Measurements from ENCODE around the gene TMEM200C.
A peak's percentile ranks its signal among the peaks of the same experiment; 100 is the strongest.
"Not testable (repeated sequence)": the region's sequence is repeated elsewhere in the genome, so short reads cannot be mapped to it uniquely, and the experiment has no call there.

TMEM200C gene

GRCh38 chr18:5865521-5865920 lies 29.8 kb downstream of the TMEM200C start:
- no peaks in the 10 kb centered on the region for H3K4me1 ChIP-seq (ENCODE audit: control insufficient read depth, low read depth, low read length)
- no peak overlapping the region for H2BK5ac ChIP-seq (ENCODE audit: low read length)
- H4K8ac ChIP-seq (ENCODE audit: low read depth, low read length) = no peak overlapping the region
- no peak overlapping the region for H3K4me2 ChIP-seq (ENCODE audit: low read length)
- H3K36me3 ChIP-seq (ENCODE audit: control insufficient read depth, insufficient read depth, low read length) = no peaks in the 10 kb centered on the region
- whole genome bisulfite sequencing (ENCODE audit: extremely low coverage, insufficient coverage, low lambda C conversion rate) = no CpG with 5 or more reads among the region's 1 CpG
- H3K9ac ChIP-seq (ENCODE audit: low read length) = no peak overlapping the region
- no peaks in the 10 kb centered on the region for H3K79me2 ChIP-seq (ENCODE audit: control insufficient read depth, insufficient read depth, low read length)
- H3K79me1 ChIP-seq (ENCODE audit: low read length) = no peaks in the 10 kb centered on the region
- H2AK5ac ChIP-seq (ENCODE audit: low read length) = no peak overlapping the region
- H3K27me3 ChIP-seq (ENCODE audit: insufficient read depth, low read length, poor library complexity) = no peaks in the 10 kb centered on the region
- no peak overlapping the region for H3K4me3 ChIP-seq (ENCODE audit: low read length)
- H2BK120ac ChIP-seq (ENCODE audit: low read depth, low read length) = no peak overlapping the region
- no peak overlapping the region for H3K27ac ChIP-seq (ENCODE audit: low read depth, low read length)
- no peak for DNase-seq
- H3K4ac ChIP-seq (ENCODE audit: low read depth, low read length) = no peak overlapping the region
- H3K56ac ChIP-seq (ENCODE audit: low read length) = no peak overlapping the region
- no peak overlapping the region for H3K18ac ChIP-seq (ENCODE audit: low read length)
- H4K5ac ChIP-seq (ENCODE audit: low read length) = no peak overlapping the region
- no peak overlapping the region for H2BK15ac ChIP-seq (replicated peaks; ENCODE audit: low read depth)
- no peak overlapping the region for H3K23ac ChIP-seq (ENCODE audit: low read length)

GRCh38 chr18:5862127-5862526 lies 33.2 kb downstream of the TMEM200C start:
- DNase-seq = peak; percentile 13
- not testable (repeated sequence) for H4K8ac ChIP-seq (ENCODE audit: low read depth, low read length); H3K79me2 ChIP-seq (ENCODE audit: control insufficient read depth, insufficient read depth, low read length); H3K4ac ChIP-seq (ENCODE audit: low read depth, low read length); H3K9ac ChIP-seq (ENCODE audit: low read length); H3K27ac ChIP-seq (ENCODE audit: low read depth, low read length); H2BK5ac ChIP-seq (ENCODE audit: low read length); H3K36me3 ChIP-seq (ENCODE audit: control insufficient read depth, insufficient read depth, low read length); H3K4me1 ChIP-seq (ENCODE audit: control insufficient read depth, low read depth, low read length); H3K4me2 ChIP-seq (ENCODE audit: low read length); H3K27me3 ChIP-seq (ENCODE audit: insufficient read depth, low read length, poor library complexity); H4K5ac ChIP-seq (ENCODE audit: low read length); H3K4me3 ChIP-seq (ENCODE audit: low read length); H3K79me1 ChIP-seq (ENCODE audit: low read length); H2BK120ac ChIP-seq (ENCODE audit: low read depth, low read length); H3K56ac ChIP-seq (ENCODE audit: low read length); H2AK5ac ChIP-seq (ENCODE audit: low read length); H3K23ac ChIP-seq (ENCODE audit: low read length); H2BK15ac ChIP-seq (replicated peaks; ENCODE audit: low read depth); H3K18ac ChIP-seq (ENCODE audit: low read length)
- no CpG with 5 or more reads among the region's 1 CpG for WGBS (ENCODE audit: extremely low coverage, insufficient coverage, low lambda C conversion rate)

- no peaks in the 10 kb centered on the region for H3K27me3 ChIP-seq (ENCODE audit: insufficient read depth, low read length, poor library complexity)
- H2BK15ac ChIP-seq (replicated peaks; ENCODE audit: low read depth) = no peak overlapping the region
- no peak overlapping the region for H3K18ac ChIP-seq (ENCODE audit: low read length)
- H2BK5ac ChIP-seq (ENCODE audit: low read length) = no peak overlapping the region
- no peak overlapping the region for H3K23ac ChIP-seq (ENCODE audit: low read length)
- H3K4me1 ChIP-seq (ENCODE audit: control insufficient read depth, low read depth, low read length) = no peaks in the 10 kb centered on the region
- H3K4ac ChIP-seq (ENCODE audit: low read depth, low read length) = no peak overlapping the region
- H3K36me3 ChIP-seq (ENCODE audit: control insufficient read depth, insufficient read depth, low read length) = no peaks in the 10 kb centered on the region
- no peak overlapping the region for H3K27ac ChIP-seq (ENCODE audit: low read depth, low read length)
- no peak overlapping the region for H3K9ac ChIP-seq (ENCODE audit: low read length)
- WGBS (ENCODE audit: extremely low coverage, insufficient coverage, low lambda C conversion rate) = no CpG with 5 or more reads among the region's 3 CpGs
- no peak for DNase-seq
- no peaks in the 10 kb centered on the region for H3K79me2 ChIP-seq (ENCODE audit: control insufficient read depth, insufficient read depth, low read length)
- no peak overlapping the region for H2AK5ac ChIP-seq (ENCODE audit: low read length)
- H4K8ac ChIP-seq (ENCODE audit: low read depth, low read length) = no peak overlapping the region
- no peak overlapping the region for H3K4me3 ChIP-seq (ENCODE audit: low read length)
- H3K4me2 ChIP-seq (ENCODE audit: low read length) = no peak overlapping the region
- H4K5ac ChIP-seq (ENCODE audit: low read length) = no peak overlapping the region
- no peak overlapping the region for H2BK120ac ChIP-seq (ENCODE audit: low read depth, low read length)
- H3K79me1 ChIP-seq (ENCODE audit: low read length) = no peaks in the 10 kb centered on the region
- no peak overlapping the region for H3K56ac ChIP-seq (ENCODE audit: low read length)
Measured at GRCh38 chr18:5857180-5857579, 38.1 kb downstream of the TMEM200C start.

- H3K27me3 ChIP-seq (ENCODE audit: insufficient read depth, low read length, poor library complexity) = no peaks in the 10 kb centered on the region
- H3K23ac ChIP-seq (ENCODE audit: low read length) = no peak overlapping the region
- no peak overlapping the region for H3K4me2 ChIP-seq (ENCODE audit: low read length)
- H3K9ac ChIP-seq (ENCODE audit: low read length) = no peak overlapping the region
- H3K56ac ChIP-seq (ENCODE audit: low read length) = no peak overlapping the region
- no peaks in the 10 kb centered on the region for H3K36me3 ChIP-seq (ENCODE audit: control insufficient read depth, insufficient read depth, low read length)
- H2BK5ac ChIP-seq (ENCODE audit: low read length) = no peak overlapping the region
- DNase-seq = no peak
- no peak overlapping the region for H2BK120ac ChIP-seq (ENCODE audit: low read depth, low read length)
- H3K79me2 ChIP-seq (ENCODE audit: control insufficient read depth, insufficient read depth, low read length) = no peaks in the 10 kb centered on the region
- no peak overlapping the region for H3K4ac ChIP-seq (ENCODE audit: low read depth, low read length)
- no peak overlapping the region for H4K5ac ChIP-seq (ENCODE audit: low read length)
- H3K4me3 ChIP-seq (ENCODE audit: low read length) = no peak overlapping the region
- H3K79me1 ChIP-seq (ENCODE audit: low read length) = no peaks in the 10 kb centered on the region
- WGBS (ENCODE audit: extremely low coverage, insufficient coverage, low lambda C conversion rate) = no CpG with 5 or more reads among the region's 5 CpGs
- no peak overlapping the region for H2BK15ac ChIP-seq (replicated peaks; ENCODE audit: low read depth)
- no peak overlapping the region for H3K27ac ChIP-seq (ENCODE audit: low read depth, low read length)
- no peaks in the 10 kb centered on the region for H3K4me1 ChIP-seq (ENCODE audit: control insufficient read depth, low read depth, low read length)
- H4K8ac ChIP-seq (ENCODE audit: low read depth, low read length) = no peak overlapping the region
- H2AK5ac ChIP-seq (ENCODE audit: low read length) = no peak overlapping the region
- H3K18ac ChIP-seq (ENCODE audit: low read length) = no peak overlapping the region
Measured at GRCh38 chr18:5853253-5853652, 42.1 kb downstream of the TMEM200C start.

- Histone ChIP-seq H3K18ac (ENCODE audit: low read length) (no peak overlapping the region), H3K36me3 (ENCODE audit: control insufficient read depth, insufficient read depth, low read length) (no peaks in the 10 kb centered on the region), H3K79me1 (ENCODE audit: low read length) (no peaks in the 10 kb centered on the region), H4K8ac (ENCODE audit: low read depth, low read length) (no peak overlapping the region), H3K27me3 (ENCODE audit: insufficient read depth, low read length, poor library complexity) (no peaks in the 10 kb centered on the region), H3K79me2 (ENCODE audit: control insufficient read depth, insufficient read depth, low read length) (no peaks in the 10 kb centered on the region), H2BK15ac (replicated peaks; ENCODE audit: low read depth) (no peak overlapping the region), H3K4me2 (ENCODE audit: low read length) (no peak overlapping the region), H4K5ac (ENCODE audit: low read length) (no peak overlapping the region), H2AK5ac (ENCODE audit: low read length) (no peak overlapping the region), H3K4me1 (ENCODE audit: control insufficient read depth, low read depth, low read length) (no peaks in the 10 kb centered on the region), H3K4me3 (ENCODE audit: low read length) (no peak overlapping the region), H3K9ac (ENCODE audit: low read length) (no peak overlapping the region), H2BK5ac (ENCODE audit: low read length) (no peak overlapping the region), H3K56ac (ENCODE audit: low read length) (no peak overlapping the region), H3K4ac (ENCODE audit: low read depth, low read length) (no peak overlapping the region), H3K23ac (ENCODE audit: low read length) (no peak overlapping the region), H3K27ac (ENCODE audit: low read depth, low read length) (no peak overlapping the region), H2BK120ac (ENCODE audit: low read depth, low read length) (no peak overlapping the region)
- no peak for DNase-seq
- no CpG with 5 or more reads among the region's 2 CpGs for WGBS (ENCODE audit: extremely low coverage, insufficient coverage, low lambda C conversion rate)
Measured at GRCh38 chr18:5851998-5852397, 43.3 kb downstream of the TMEM200C start.

- H4K5ac ChIP-seq (ENCODE audit: low read length) = no peak overlapping the region
- H3K4ac ChIP-seq (ENCODE audit: low read depth, low read length) = no peak overlapping the region
- no peak overlapping the region for H3K23ac ChIP-seq (ENCODE audit: low read length)
- H3K4me3 ChIP-seq (ENCODE audit: low read length) = no peak overlapping the region
- WGBS (ENCODE audit: extremely low coverage, insufficient coverage, low lambda C conversion rate) = no CpG with 5 or more reads among the region's 3 CpGs
- H3K79me2 ChIP-seq (ENCODE audit: control insufficient read depth, insufficient read depth, low read length) = no peaks in the 10 kb centered on the region
- no peak overlapping the region for H2BK120ac ChIP-seq (ENCODE audit: low read depth, low read length)
- H3K9ac ChIP-seq (ENCODE audit: low read length) = no peak overlapping the region
- H3K79me1 ChIP-seq (ENCODE audit: low read length) = no peaks in the 10 kb centered on the region
- H3K4me1 ChIP-seq (ENCODE audit: control insufficient read depth, low read depth, low read length) = no peaks in the 10 kb centered on the region
- no peak overlapping the region for H3K27ac ChIP-seq (ENCODE audit: low read depth, low read length)
- DNase-seq = peak; percentile 27
- no peak overlapping the region for H3K18ac ChIP-seq (ENCODE audit: low read length)
- H3K36me3 ChIP-seq (ENCODE audit: control insufficient read depth, insufficient read depth, low read length) = no peaks in the 10 kb centered on the region
- no peak overlapping the region for H2AK5ac ChIP-seq (ENCODE audit: low read length)
- H3K4me2 ChIP-seq (ENCODE audit: low read length) = no peak overlapping the region
- no peaks in the 10 kb centered on the region for H3K27me3 ChIP-seq (ENCODE audit: insufficient read depth, low read length, poor library complexity)
- no peak overlapping the region for H2BK5ac ChIP-seq (ENCODE audit: low read length)
- H4K8ac ChIP-seq (ENCODE audit: low read depth, low read length) = no peak overlapping the region
- H3K56ac ChIP-seq (ENCODE audit: low read length) = no peak overlapping the region
- no peak overlapping the region for H2BK15ac ChIP-seq (replicated peaks; ENCODE audit: low read depth)
Measured at GRCh38 chr18:5842653-5843052, 52.7 kb downstream of the TMEM200C start.
